ENCODE measurements around the gene FRZB. TPM values are rescaled to one million over a fixed set of nuclear protein-coding genes. Genes with fewer than 3 reads are reported as not detected.
A peak's percentile ranks its signal among the peaks of the same experiment; 100 is the strongest.
"Not testable (repeated sequence)": the region's sequence is repeated elsewhere in the genome, so short reads cannot be mapped to it uniquely, and the experiment has no call there.

Gene FRZB
- total and polyA plus RNA-seq, 11 donors: 0.31 to 5.5 (median 1.8) TPM

- intact Hi-C loops (cut with DNase I): no loop called here
- no peaks in the 10 kb centered on the region for H3K27me3 ChIP-seq
- H3K9me3 ChIP-seq: peaks cover 0 to 7% (median 0%) of the 10 kb centered on the region in 12 donors
- DNase-seq: no peak
- 85 to 90% (median 88%) methylated on average over 1 of the region's 1 CpG for WGBS, 4 donors
- TF ChIP-seq CTCF (IDR thresholded peaks at IDR 0.05) (no peak), POLR2A (IDR thresholded peaks at IDR 0.05) (no peak)
- H3K4me1 ChIP-seq: peaks cover 0 to 4% (median 0%) of the 10 kb centered on the region in 12 donors
- no peak for ATAC-seq
- H3K36me3 ChIP-seq: no peaks in the 10 kb centered on the region
- H3K4me3 ChIP-seq: no peak overlapping the region
- no peak overlapping the region for H3K27ac ChIP-seq
Measured at GRCh38 chr2:182885771-182886170, 19.3 kb upstream of the FRZB start.

GRCh38 chr2:182883451-182883850, 17.0 kb upstream of the FRZB start:
- no peak overlapping the region for H3K27ac ChIP-seq
- TF ChIP-seq CTCF (IDR thresholded peaks at IDR 0.05): no peak
- TF ChIP-seq POLR2A (IDR thresholded peaks at IDR 0.05): no peak
- H3K27me3 ChIP-seq: no peaks in the 10 kb centered on the region
- 76 to 88% (median 83%) methylated on average over 2 of the region's 2 CpGs for WGBS, 4 donors
- ATAC-seq (no peak), DNase-seq (no peak)
- H3K36me3 ChIP-seq: no peaks in the 10 kb centered on the region
- H3K4me1 ChIP-seq: peaks cover 0 to 4% (median 0%) of the 10 kb centered on the region in 12 donors
- intact Hi-C loops (cut with DNase I): no loop called here
- H3K9me3 ChIP-seq: peaks cover 0 to 23% (median 3%) of the 10 kb centered on the region in 12 donors
- H3K4me3 ChIP-seq: no peak overlapping the region

- H3K36me3 ChIP-seq; intact Hi-C loops (cut with DNase I); H3K4me3 ChIP-seq; H3K27ac ChIP-seq; H3K4me1 ChIP-seq; ATAC-seq; DNase-seq; H3K27me3 ChIP-seq: not testable (repeated sequence)
- H3K9me3 ChIP-seq: peaks cover 0 to 34% (median 3%) of the 10 kb centered on the region in 12 donors
- WGBS, 4 donors: 84 to 100% (median 95%) methylated on average over 1 of the region's 1 CpG
Measured at GRCh38 chr2:182880100-182880499, 13.7 kb upstream of the FRZB start.

GRCh38 chr2:182876653-182877052, 10.2 kb upstream of the FRZB start:
- DNase-seq; H3K27me3 ChIP-seq; H3K27ac ChIP-seq; ATAC-seq; H3K4me3 ChIP-seq; H3K4me1 ChIP-seq; intact Hi-C loops (cut with DNase I); H3K36me3 ChIP-seq: not testable (repeated sequence)
- 93 to 97% (median 94%) methylated on average over 1 of the region's 1 CpG for WGBS, 4 donors
- peaks cover 0 to 34% (median 3%) of the 10 kb centered on the region in 12 donors for H3K9me3 ChIP-seq

- intact Hi-C loops (cut with DNase I): no loop called here
- TF ChIP-seq POLR2A (IDR thresholded peaks at IDR 0.05): no peak
- peak in 4 of 12 donors; percentile 5 to 19 (median 14) for TF ChIP-seq CTCF (IDR thresholded peaks at IDR 0.05)
- 0 to 17% (median 11%) methylated on average over 1 of the region's 1 CpG for WGBS, 4 donors
- Histone ChIP-seq H3K27me3 (peaks cover 0 to 18% (median 0%) of the 10 kb centered on the region in 9 donors), H3K9me3 (peaks cover 0 to 3% (median 0%) of the 10 kb centered on the region in 12 donors), H3K36me3 (no peaks in the 10 kb centered on the region), H3K27ac (no peak overlapping the region), H3K4me1 (peaks cover 0 to 20% (median 8%) of the 10 kb centered on the region in 12 donors), H3K4me3 (no peak overlapping the region)
- no peak for ATAC-seq
- no peak for DNase-seq
Measured at GRCh38 chr2:182870227-182870626, 3.8 kb upstream of the FRZB start.

Data from heart left ventricle (tissue), 16 donors.